K562 (cell line): ENCODE results near the gene RAMACL. TPM values are rescaled to one million over a fixed set of nuclear protein-coding genes. Genes with fewer than 3 reads are reported as not detected.
A peak's percentile ranks its signal among the peaks of the same experiment; 100 is the strongest.

Source experiments
- ATAC-seq: fragments of 200-7000 bp; cut with Tn5 transposase; 3 replicates; pipeline ENCODE4 v1.9.1; 2020; ENCODE audit warnings: moderate library complexity
- BruUV-seq: library from RNA; stranded (reverse); fragments of 400-500 nt; replicated peaks from 2 replicates; lab custom pipeline; 2021; lab: Mats Ljungman, UMichigan
- CTCF ChIA-PET: fragments of 300-600 bp; formaldehyde crosslinking; extraction: SDS; loops from one replicate; lab custom pipeline; 2021; ENCODE audit warnings: low intra/inter-chr PET ratio; lab: Yijun Ruan, JAX
- POLR2A ChIA-PET: fragments of 300-600, 350-650 bp; sonication (Branson Sonifier 250); formaldehyde crosslinking; extraction: SDS; loops from one replicate; lab custom pipeline; 2021; ENCODE audit warnings: antibody characterized with exemption, inconsistent platforms; lab: Yijun Ruan, JAX
- DNase-seq, 4 experiments: peaks; one replicate each; pipeline versions ENCODE4 v3.0.0 to v3.0.0-alpha.2; 2011 to 2018; ENCODE audit warnings: low spot score in 3 of 4, mixed read lengths in 3 of 4; ENCODE audit errors: extremely low read depth in 1 of 4
- FAIRE-seq: peaks from 2 replicates; lab custom pipeline; 2011; peaks lifted over from hg19 to GRCh38; lab: Jason Lieb, UNC
- H2AFZ ChIP-seq: 2 replicates; pipeline ENCODE4 v1.6.0; 2011; ENCODE audit warnings: low read depth, low read length, control low read depth, inconsistent platforms
- H3K27ac ChIP-seq: fragments of 200-600 bp; 3 replicates; pipeline ENCODE4 v1.8.0; 2011; ENCODE audit warnings: low read depth, mild to moderate bottlenecking, control low read depth, inconsistent platforms, low read length, moderate library complexity, mixed read lengths; ENCODE audit errors: extremely low read depth
- H3K27me3 ChIP-seq, 2 experiments: fragments of 300-600 bp in 1 of 2; 2 replicates in 1 of 2; 3 replicates in 1 of 2; pipeline versions ENCODE4 v1.6.0 to v1.8.0; 2011; ENCODE audit warnings: inconsistent platforms in 2 of 2, low read length in 2 of 2, mild to moderate bottlenecking in 1 of 2, mixed read lengths in 1 of 2, moderate library complexity in 1 of 2; ENCODE audit not compliant: control insufficient read depth in 2 of 2, insufficient read depth in 2 of 2
- H3K36me3 ChIP-seq: fragments of 300-600 bp; 3 replicates; pipeline ENCODE4 v1.8.0; 2011; ENCODE audit warnings: mild to moderate bottlenecking, low read length, inconsistent platforms; ENCODE audit not compliant: control insufficient read depth, insufficient read depth
- H3K4me1 ChIP-seq, 2 experiments: fragments of 200-600 bp in 1 of 2; replicated peaks in 1 of 2; 2 replicates in 1 of 2; 3 replicates in 1 of 2; pipeline versions ENCODE4 v1.5.1 to v1.8.0; 2011; ENCODE audit warnings: inconsistent platforms in 2 of 2, low read length in 2 of 2, mild to moderate bottlenecking in 1 of 2, mixed read lengths in 1 of 2, moderate library complexity in 1 of 2; ENCODE audit not compliant: control insufficient read depth in 2 of 2, insufficient read depth in 2 of 2
- H3K4me2 ChIP-seq: 2 replicates; pipeline ENCODE4 v1.6.1; 2011; ENCODE audit warnings: low read length, control low read depth, inconsistent platforms, mixed read lengths; ENCODE audit not compliant: insufficient read depth
- H3K4me3 ChIP-seq: fragments of 200-600 bp; sonication (generic), shearing (Covaris generic); 2 replicates; pipeline ENCODE4 v1.5.1; 2016; ENCODE audit warnings: control low read depth, inconsistent platforms
- H3K79me2 ChIP-seq: fragments of 200-600 bp; 3 replicates; pipeline ENCODE4 v1.8.0; 2011; ENCODE audit warnings: low read length, inconsistent platforms; ENCODE audit not compliant: control insufficient read depth, insufficient read depth
- H3K9ac ChIP-seq, 2 experiments: 2 replicates each; pipeline versions ENCODE4 v1.6.0 to v1.6.1; 2011; ENCODE audit warnings: low read depth in 2 of 2, low read length in 2 of 2, control low read depth in 1 of 2, inconsistent platforms in 1 of 2, mild to moderate bottlenecking in 1 of 2, mixed read lengths in 1 of 2; ENCODE audit not compliant: insufficient read depth in 1 of 2
- H3K9me1 ChIP-seq: one replicate; pipeline ENCODE4 v1.6.0; 2011; ENCODE audit warnings: inconsistent platforms, mild to moderate bottlenecking, low read length, moderate library complexity; ENCODE audit not compliant: control insufficient read depth, insufficient read depth
- H3K9me3 ChIP-seq: replicated peaks from 2 replicates; pipeline ENCODE4 v1.5.1; 2011; ENCODE audit warnings: low read depth, low read length, inconsistent platforms; ENCODE audit not compliant: control insufficient read depth, insufficient read depth
- H4K20me1 ChIP-seq: replicated peaks from 2 replicates; pipeline ENCODE4 v1.6.1; 2011; ENCODE audit warnings: low read length, inconsistent platforms, mixed read lengths; ENCODE audit not compliant: control insufficient read depth, insufficient read depth
- POLR3G ChIP-seq: IDR thresholded peaks from 2 replicates; pipeline ENCODE4 v1.6.1; 2011; ENCODE audit not compliant: insufficient read length, insufficient replicate concordance; ENCODE audit errors: extremely low read depth
- SMARCA4 ChIP-seq: fragments of 450-650 bp; IDR thresholded peaks from 2 replicates; pipeline ENCODE4 v1.6.1; 2016
- ZBTB1 ChIP-seq: sonication (generic); formaldehyde crosslinking; IDR thresholded peaks from 2 replicates; pipeline ENCODE4 v1.8.1; 2023; ENCODE audit warnings: missing genetic modification reagents, low read depth, mild to moderate bottlenecking, borderline replicate concordance
- ZBTB17 ChIP-seq: fragments of 450-650 bp; formaldehyde crosslinking; IDR thresholded peaks from 2 replicates; pipeline ENCODE4 v1.4.0; 2020; ENCODE audit warnings: mild to moderate bottlenecking
- ZNF165 ChIP-seq: fragments of 250-450 bp; sonication (Bioruptor Pico); IDR thresholded peaks from 2 replicates; pipeline ENCODE4 v1.4.0; 2020; ENCODE audit warnings: borderline replicate concordance
- WGBS: fragments of 100-300 bp; shearing (Covaris generic); methylation state at CpG from one replicate; pipeline ENCODE4 v1.1.6; 2016; ENCODE audit warnings: low coverage, mixed read lengths; ENCODE audit not compliant: insufficient coverage; ENCODE audit errors: missing lambda C conversion rate; 5-methylcytosine and 5-hydroxymethylcytosine counted together
- in situ Hi-C: fragments of 300-500 bp; cut with MboI; formaldehyde crosslinking; loops from 4 replicates; pipeline ENCODE4 v1.15.0; 2018; ENCODE audit warnings: inconsistent platforms, mixed read lengths
- intact Hi-C: fragments of 100-400 bp; cut with micrococcal nuclease; formaldehyde crosslinking; loops from 2 replicates; pipeline ENCODE4 v1.14.2; 2022
- polyA plus RNA-seq, 8 experiments: library from polyadenylated mRNA; depleted of rRNA in 4 of 8; stranded (reverse) in 5 of 8; unstranded in 3 of 8; fragments of >200 nt; fragmentation: Nextera tagmentation in 2 of 8; fragmentation: Illumina TruSeq in 1 of 8; extraction: Ambion mirVana in 2 of 8; extraction: Trizol in 1 of 8; gene quantifications; 2 replicates each; pipeline versions ENCODE4 v1.2.1 to v1.2.3, GENCODE V29; 2011 to 2014; ENCODE audit warnings: inconsistent platforms in 1 of 8, missing spikeins in 1 of 8
- total RNA-seq, 7 experiments: library from RNA; depleted of rRNA in 6 of 7; stranded (reverse); fragments of >200 nt in 6 of 7; fragmentation: Illumina TruSeq in 2 of 7; extraction: Trizol in 2 of 7; gene quantifications; 2 replicates each; pipeline versions ENCODE4 v1.2.1 to v1.2.3, GENCODE V29; 2011 to 2021; ENCODE audit warnings: low replicate concordance in 1 of 7
- TF ChIP-seq, protein P1 (sequence below): fragments of 450-650 bp; IDR thresholded peaks from 2 replicates; pipeline ENCODE4 v1.6.1; 2018; ENCODE audit not compliant: partially characterized antibody
- TF ChIP-seq, protein P2 (sequence below): fragments of 450-650 bp; IDR thresholded peaks from one replicate; pipeline ENCODE4 v1.6.1; 2018; ENCODE audit warnings: mild to moderate bottlenecking, moderate library complexity; ENCODE audit not compliant: partially characterized antibody

The RAMACL gene
- total and polyA plus RNA-seq, 9 of the 15 experiments (the other 6 are each of a cell fraction or from before 2014, with no cell fraction given): 0.11 to 1.7 (median 0.41) TPM; not detected in 1

DNA sequence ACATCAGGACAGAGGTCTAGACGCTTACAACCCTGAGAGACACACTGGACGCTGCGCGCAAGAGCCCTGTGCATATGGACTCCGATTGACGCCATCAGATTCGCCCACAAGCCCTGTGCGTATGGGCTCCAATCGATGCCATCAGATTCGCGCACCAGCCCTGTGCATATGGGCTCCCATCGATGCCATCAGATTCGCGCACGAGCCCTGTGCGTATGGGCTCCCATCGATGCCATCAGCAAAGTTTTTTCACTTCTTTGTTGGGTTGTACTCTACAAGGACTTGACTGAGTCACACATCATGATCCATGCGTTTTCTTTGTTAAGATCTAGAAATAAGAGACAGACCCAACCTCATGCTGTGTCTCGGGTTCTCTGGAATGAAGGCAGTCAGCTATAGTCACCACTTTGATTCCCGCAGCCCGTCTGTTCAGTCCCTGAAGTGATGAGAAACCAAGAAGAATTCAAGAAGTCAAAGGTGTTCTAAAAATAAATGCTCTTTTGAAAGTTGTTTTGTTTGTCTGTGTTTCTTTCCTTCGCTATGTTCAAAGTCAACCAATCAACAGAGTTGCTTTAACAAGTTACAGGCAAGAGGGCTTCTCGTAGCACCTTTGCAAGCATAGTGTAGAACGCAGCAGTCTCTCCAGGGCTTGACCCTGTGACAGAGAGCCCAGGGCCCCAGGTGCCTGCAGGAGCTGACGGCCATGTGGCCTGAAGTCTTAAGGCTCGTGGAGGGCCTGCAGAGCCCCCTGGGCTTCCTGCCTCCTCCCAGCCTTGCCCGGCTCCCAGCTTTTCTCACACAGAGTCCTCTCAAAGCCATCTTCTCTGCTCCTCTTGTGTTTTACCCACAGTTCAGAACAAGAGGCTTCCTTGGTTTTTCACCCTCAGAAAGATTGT is 32.6 kb upstream of the RAMACL start:
- WGBS: 4% methylated on average over 27 of the region's 27 CpGs
- Histone ChIP-seq H3K79me2 (no peaks in the 10 kb centered on the region), H3K9me3 (no peaks in the 10 kb centered on the region), H2AFZ (no peak overlapping the region), H3K9me1 (no peaks in the 10 kb centered on the region), H3K27ac (no peak overlapping the region), H3K9ac (no peak overlapping the region), H3K27me3 (peaks cover 48 to 62% of the 10 kb centered on the region in 2 experiments), H3K4me3 (no peak overlapping the region), H3K4me1 (no peaks in the 10 kb centered on the region), H3K4me2 (no peak overlapping the region), H3K36me3 (no peaks in the 10 kb centered on the region), H4K20me1 (peaks cover 6% of the 10 kb centered on the region; the same call in 1 of the 2 replicates)
- in situ Hi-C loops: no loop called here
- ATAC-seq (no peak), FAIRE-seq (no peak), DNase-seq (no peak)
- TF ChIP-seq, protein P1, sequence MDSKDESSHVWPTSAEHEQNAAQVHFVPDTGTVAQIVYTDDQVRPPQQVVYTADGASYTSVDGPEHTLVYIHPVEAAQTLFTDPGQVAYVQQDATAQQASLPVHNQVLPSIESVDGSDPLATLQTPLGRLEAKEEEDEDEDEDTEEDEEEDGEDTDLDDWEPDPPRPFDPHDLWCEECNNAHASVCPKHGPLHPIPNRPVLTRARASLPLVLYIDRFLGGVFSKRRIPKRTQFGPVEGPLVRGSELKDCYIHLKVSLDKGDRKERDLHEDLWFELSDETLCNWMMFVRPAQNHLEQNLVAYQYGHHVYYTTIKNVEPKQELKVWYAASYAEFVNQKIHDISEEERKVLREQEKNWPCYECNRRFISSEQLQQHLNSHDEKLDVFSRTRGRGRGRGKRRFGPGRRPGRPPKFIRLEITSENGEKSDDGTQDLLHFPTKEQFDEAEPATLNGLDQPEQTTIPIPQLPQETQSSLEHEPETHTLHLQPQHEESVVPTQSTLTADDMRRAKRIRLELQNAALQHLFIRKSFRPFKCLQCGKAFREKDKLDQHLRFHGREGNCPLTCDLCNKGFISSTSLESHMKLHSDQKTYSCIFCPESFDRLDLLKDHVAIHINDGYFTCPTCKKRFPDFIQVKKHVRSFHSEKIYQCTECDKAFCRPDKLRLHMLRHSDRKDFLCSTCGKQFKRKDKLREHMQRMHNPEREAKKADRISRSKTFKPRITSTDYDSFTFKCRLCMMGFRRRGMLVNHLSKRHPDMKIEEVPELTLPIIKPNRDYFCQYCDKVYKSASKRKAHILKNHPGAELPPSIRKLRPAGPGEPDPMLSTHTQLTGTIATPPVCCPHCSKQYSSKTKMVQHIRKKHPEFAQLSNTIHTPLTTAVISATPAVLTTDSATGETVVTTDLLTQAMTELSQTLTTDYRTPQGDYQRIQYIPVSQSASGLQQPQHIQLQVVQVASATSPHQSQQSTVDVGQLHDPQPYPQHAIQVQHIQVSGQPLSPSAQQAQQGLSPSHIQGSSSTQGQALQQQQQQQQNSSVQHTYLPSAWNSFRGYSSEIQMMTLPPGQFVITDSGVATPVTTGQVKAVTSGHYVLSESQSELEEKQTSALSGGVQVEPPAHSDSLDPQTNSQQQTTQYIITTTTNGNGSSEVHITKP: no peak
- TF ChIP-seq, protein P2, sequence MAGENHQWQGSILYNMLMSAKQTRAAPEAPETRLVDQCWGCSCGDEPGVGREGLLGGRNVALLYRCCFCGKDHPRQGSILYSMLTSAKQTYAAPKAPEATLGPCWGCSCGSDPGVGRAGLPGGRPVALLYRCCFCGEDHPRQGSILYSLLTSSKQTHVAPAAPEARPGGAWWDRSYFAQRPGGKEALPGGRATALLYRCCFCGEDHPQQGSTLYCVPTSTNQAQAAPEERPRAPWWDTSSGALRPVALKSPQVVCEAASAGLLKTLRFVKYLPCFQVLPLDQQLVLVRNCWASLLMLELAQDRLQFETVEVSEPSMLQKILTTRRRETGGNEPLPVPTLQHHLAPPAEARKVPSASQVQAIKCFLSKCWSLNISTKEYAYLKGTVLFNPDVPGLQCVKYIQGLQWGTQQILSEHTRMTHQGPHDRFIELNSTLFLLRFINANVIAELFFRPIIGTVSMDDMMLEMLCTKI: no peak
- TF ChIP-seq ZNF165 (no peak), SMARCA4 (no peak), ZBTB1 (CRISPR knock-in tag) (no peak), POLR3G (no peak), ZBTB17 (peak; percentile 45; the same call in 1 of the 2 replicates)
- intact Hi-C loops: no loop called here
- BruUV-seq: no TSS peak
- CTCF ChIA-PET: no interaction called here
- POLR2A ChIA-PET: no interaction called here
